Activated naive CD4-positive, alpha-beta T cell treated with Interleukin-2 at 50 U/mL for 16 hours (primary cell): ENCODE results near the gene RNGTT.

Experiments
- DNase-seq: peaks from one replicate; pipeline ENCODE4 v3.0.0-alpha.2; 2020

RNGTT gene

GRCh38 chr6:88641178-88641903, 322.1 kb downstream of the RNGTT start:
- no peak for DNase-seq

DNA sequence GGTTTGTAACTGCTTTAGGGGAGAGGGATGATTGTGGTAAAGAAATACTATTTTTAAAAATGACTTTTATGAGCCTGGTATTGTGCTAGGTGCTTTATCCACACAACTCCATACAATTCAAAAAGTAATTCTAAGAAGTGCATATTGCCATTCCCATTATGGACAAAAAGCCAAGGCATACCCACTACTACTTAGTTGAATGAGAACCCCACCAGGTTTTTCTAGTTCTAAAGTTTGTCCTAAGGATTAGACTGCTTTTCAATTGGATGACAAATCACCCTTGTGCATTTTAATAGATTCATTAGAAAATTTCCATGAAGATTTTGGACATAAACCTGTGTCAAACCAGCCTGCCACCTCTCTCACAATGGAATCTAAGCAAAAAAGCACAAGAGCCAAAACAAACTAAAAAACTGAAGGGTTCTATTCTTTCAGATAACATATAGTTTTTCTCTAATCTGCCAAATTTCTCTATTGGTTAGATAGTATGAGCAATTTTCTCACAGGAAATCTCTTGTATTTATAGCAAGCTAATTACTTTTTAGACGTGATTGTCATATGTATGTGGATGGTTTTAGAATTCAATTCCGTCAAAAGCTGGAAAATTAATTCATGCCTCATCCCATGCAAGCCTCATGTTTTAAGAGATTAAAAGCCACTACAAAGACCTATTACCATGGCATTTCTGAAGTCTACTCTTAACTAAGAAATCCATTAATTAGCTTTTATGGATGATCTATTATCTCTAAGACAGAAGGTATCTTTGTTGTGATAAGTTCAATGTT, 325.5 kb downstream of the RNGTT start:
- no peak for DNase-seq

GRCh38 chr6:88636871-88637270, 326.5 kb downstream of the RNGTT start:
- DNase-seq: no peak

DNA sequence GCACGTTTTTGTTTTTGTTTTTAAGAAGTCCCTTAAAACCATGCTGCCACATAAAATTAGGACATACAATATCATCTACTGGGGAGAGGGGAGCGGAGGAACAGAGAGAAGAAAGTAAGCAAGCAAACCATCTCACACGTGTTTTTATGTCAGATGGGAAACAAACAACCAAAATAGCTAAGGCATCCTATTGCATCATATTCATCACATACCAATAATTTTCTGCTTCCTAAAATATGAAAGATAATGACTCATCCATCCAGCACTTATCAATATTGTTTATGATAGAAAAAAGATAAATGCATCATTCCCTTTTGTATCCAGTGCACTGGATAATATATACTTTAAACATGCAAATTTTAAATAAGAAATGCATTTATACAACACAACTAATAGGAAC, 329.6 kb downstream of the RNGTT start:
- DNase-seq: no peak

DNA sequence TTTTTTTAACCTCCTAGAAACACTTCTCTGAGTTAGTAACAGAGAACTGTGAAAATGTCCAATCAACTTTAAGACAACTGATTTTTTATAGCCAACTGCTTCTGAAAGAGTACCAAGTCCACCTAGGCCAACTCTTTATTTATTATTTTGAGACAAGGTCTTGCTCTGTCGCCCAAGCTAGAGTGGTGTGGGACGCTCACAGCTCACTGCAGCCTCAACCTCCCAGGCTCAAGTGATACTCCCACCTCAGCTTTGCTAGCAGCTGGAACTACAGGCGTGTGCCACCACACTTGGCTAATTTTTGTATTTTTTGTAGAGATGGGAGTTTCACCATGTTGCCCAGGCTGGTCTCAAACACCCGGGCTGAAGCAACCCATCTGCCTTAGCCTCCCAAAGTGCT, 331.6 kb downstream of the RNGTT start:
- no peak for DNase-seq

- DNase-seq: no peak
Observed at GRCh38 chr6:88629838-88630494, 333.5 kb downstream of the RNGTT start.

DNA sequence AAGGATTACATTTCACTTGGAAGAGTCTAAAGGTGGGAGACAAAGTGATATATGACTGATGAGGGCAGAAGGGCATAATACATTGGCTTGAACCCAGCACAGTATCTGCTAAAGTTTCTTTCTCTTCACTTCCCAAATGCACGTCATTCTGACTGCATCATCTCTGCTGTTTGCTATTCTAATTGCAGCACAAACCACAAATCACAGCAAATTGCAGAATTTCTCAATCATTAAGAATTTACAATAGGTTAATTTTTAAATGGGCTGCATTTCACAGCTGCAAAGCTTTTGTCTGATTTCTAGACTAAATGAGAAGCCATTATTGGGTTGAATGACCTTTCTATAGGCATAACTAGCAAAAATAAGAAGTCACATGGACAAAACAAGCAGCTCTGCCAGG, 337.0 kb downstream of the RNGTT start:
- DNase-seq: no peak

DNA sequence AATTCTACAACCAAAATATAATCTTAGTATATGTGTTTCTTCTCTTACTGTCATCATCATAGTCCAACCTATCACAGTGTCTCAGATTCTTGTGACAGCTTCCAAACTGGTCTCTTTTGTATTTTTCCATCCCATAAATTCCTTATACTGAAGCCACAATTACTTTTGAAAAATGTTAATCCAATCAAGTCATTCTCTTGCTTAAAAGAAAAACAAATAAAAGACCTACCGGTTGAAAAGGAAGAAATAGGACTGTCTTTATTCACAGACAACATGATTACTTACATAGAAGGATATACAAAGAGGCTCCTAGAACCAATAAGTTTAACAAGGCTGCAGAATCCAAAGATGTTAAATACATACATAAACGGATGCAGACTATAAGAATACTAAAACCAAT, 339.9 kb downstream of the RNGTT start:
- no peak for DNase-seq

GRCh38 chr6:88619951-88620350, 343.5 kb downstream of the RNGTT start:
- no peak for DNase-seq

- DNase-seq: no peak
Observed at GRCh38 chr6:88616380-88616779, 347.0 kb downstream of the RNGTT start.

- DNase-seq: no peak
Observed at GRCh38 chr6:88614316-88614877, 349.0 kb downstream of the RNGTT start.

DNA sequence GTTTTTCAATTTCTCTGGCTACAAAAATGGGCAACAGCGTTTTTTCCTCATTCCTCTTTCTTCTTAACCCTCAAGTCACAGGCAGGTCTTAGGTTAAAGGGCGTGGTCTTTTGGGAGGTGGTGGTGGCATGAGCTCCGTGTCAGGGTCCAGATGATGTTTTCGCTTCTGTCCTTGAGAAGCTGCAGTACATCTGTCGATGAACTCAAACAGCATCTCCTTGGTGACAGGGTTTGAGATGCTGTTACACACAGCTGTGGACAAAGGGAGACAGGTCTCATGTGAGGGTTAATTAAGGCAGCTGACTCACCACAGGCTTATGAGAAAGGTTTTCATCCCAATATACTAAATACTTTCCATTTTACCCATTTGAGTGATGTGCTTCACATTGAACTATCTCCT, 350.8 kb downstream of the RNGTT start:
- no peak for DNase-seq

DNA sequence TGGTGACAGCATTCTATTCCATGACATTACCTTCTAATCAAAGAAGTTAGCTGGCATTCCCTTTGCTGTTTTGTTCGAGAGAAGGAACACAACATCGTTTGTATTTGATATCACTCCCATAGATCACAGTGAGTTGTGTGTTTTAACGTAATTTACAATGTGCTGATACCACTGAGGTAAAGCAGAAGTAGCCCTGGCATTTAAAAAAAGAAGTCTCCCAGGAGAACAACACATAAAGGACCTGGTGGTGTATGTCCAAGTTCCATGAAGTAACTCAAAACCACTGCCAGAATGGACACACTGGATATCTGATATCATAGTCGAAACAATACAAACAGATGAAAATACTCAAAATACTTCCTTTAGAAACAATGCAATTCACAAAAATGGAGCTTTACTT, 351.7 kb downstream of the RNGTT start:
- no peak for DNase-seq

DNA sequence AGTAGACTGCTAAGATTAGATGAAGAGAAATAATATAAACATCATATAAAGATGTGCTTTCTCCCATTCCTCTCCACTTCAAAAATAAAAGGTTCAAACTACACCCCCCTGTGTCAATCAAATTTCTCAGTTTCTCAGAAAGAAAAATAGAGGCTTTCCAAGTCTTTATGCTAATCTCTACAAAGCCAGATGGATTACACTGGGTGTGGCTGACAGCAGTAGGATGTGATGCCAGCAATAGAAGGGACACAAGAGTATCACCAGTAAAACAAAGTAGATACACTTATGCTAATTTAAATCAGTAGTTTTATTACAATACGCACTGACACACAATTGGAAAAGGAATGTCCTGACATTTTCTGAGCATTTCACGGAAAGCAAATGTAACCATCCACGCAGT, 353.4 kb downstream of the RNGTT start:
- no peak for DNase-seq

GRCh38 chr6:88605271-88605670, 358.1 kb downstream of the RNGTT start:
- DNase-seq: no peak

DNA sequence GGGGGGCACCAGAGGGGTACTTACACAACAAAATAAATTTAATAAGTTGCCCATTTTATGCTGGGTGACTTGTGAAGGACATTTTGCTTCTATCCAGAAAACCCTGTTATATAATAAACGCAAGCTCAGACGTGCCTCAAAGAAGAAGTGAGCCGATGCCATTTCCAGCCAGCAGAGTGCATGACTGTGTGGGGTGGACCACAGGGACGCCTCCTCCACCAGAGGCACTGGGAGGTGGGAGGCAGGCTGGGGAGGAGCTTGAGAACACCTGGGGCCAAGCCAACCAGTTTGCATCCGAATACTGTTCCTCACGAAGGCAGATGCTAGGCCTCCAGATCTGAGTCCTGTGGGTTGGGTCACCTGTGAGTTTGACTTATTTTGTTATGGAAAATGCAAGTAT, 363.8 kb downstream of the RNGTT start:
- DNase-seq: no peak

GRCh38 chr6:88596801-88597200, 366.6 kb downstream of the RNGTT start:
- no peak for DNase-seq

DNA sequence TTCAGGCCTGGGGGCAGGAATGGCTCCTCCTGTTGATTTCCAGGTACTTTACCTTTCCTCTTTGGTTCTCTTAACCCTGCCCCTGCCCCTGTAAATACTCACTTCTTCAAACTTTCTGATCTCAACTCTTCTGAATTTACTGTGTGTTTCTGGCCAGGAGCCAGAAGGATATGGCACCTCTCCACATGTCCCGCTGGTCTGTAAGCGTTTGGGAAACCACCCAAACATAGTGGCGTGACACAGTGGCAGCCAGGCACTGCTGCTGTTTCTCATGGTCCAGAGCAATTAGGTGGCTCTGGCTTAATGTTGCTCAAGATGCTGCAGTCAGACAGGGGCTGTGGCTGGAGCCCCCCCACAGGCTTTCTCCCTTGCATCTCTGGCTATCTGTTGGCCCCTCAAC, 374.5 kb downstream of the RNGTT start:
- no peak for DNase-seq

GRCh38 chr6:88587150-88587520, 376.3 kb downstream of the RNGTT start:
- DNase-seq: no peak

- no peak for DNase-seq
Observed at GRCh38 chr6:88586371-88587149, 376.9 kb downstream of the RNGTT start.

- DNase-seq: no peak
Observed at GRCh38 chr6:88585276-88585692, 378.1 kb downstream of the RNGTT start.

- no peak for DNase-seq
Observed at GRCh38 chr6:88584581-88585275, 378.7 kb downstream of the RNGTT start.
